SK-N-SH treated with all-trans-retinoic acid at 6 μM for 48 hours (cell line): ENCODE data around the gene GPATCH3.

Experiments used
- CSDC2 ChIP-seq: fragments of 250-450 bp; sonication (Bioruptor Pico); IDR thresholded peaks from 2 replicates; pipeline ENCODE4 v1.5.0; 2020; ENCODE audit warnings: mild to moderate bottlenecking, moderate library complexity
- GLIS3 ChIP-seq: fragments of 250-450 bp; sonication (Bioruptor Pico); IDR thresholded peaks from 2 replicates; pipeline ENCODE4 v1.5.0; 2020; ENCODE audit warnings: mild to moderate bottlenecking, moderate library complexity
- PATZ1 ChIP-seq: fragments of 250-450 bp; sonication (Bioruptor Pico); IDR thresholded peaks from 2 replicates; pipeline ENCODE4 v1.8.0; 2020; ENCODE audit warnings: mild to moderate bottlenecking, moderate library complexity, borderline replicate concordance
- POU6F1 ChIP-seq: fragments of 250-450 bp; sonication (Bioruptor Pico); IDR thresholded peaks from 2 replicates; pipeline ENCODE4 v1.8.0; 2021; ENCODE audit warnings: low read depth, mild to moderate bottlenecking, moderate library complexity, borderline replicate concordance
- RARB ChIP-seq: fragments of 250-450 bp; sonication (Bioruptor Pico); IDR thresholded peaks from 2 replicates; pipeline ENCODE4 v1.8.0; 2021; ENCODE audit warnings: mild to moderate bottlenecking, moderate library complexity
- ZFP30 ChIP-seq: fragments of 450-650 bp; formaldehyde crosslinking; IDR thresholded peaks from 2 replicates; pipeline ENCODE4 v1.5.0; 2022; ENCODE audit warnings: mild to moderate bottlenecking, moderate library complexity
- ZNF8 ChIP-seq: fragments of 450-650 bp; formaldehyde crosslinking; IDR thresholded peaks from 2 replicates; pipeline ENCODE4 v1.5.0; 2020; ENCODE audit warnings: mild to moderate bottlenecking, moderate library complexity

GRCh38 chr1:26877326-26877725, 22.9 kb downstream of the GPATCH3 start:
- no peak for TF ChIP-seq ZFP30 (CRISPR knock-in tag)
- no peak for TF ChIP-seq CSDC2 (CRISPR knock-in tag)
- no peak for TF ChIP-seq RARB
- no peak for TF ChIP-seq ZNF8 (CRISPR knock-in tag)
- no peak for TF ChIP-seq PATZ1
- no peak for TF ChIP-seq POU6F1 (CRISPR knock-in tag)
- TF ChIP-seq GLIS3 (CRISPR knock-in tag) = no peak
